Neural cell (in vitro differentiated cells): ENCODE results near the gene MALAT1.

ENCODE experiments used
- CTCF ChIP-seq: fragments of 450-650 bp; IDR thresholded peaks from 2 replicates; pipeline ENCODE4 v1.5.1; 2014; ENCODE audit warnings: antibody characterized with exemption, mild to moderate bottlenecking, moderate library complexity; ENCODE audit not compliant: poor library complexity, severe bottlenecking
- RAD21 ChIP-seq: fragments of 450-650 bp; conservative IDR thresholded peaks from 2 replicates; pipeline ENCODE4 v1.6.1; 2014; ENCODE audit warnings: antibody characterized with exemption, mild to moderate bottlenecking, moderate library complexity

GRCh38 chr11:65498042-65498726, 661 bp upstream of the MALAT1 start:
- TF ChIP-seq CTCF (peak; percentile 4), RAD21 (no peak)
